Activated CD4-positive, CD25-positive, alpha-beta regulatory T cell treated with anti-CD3 and anti-CD28 coated beads, Interleukin-2, amount 50 U/mL, for 72 hours (primary cell): ENCODE measurements around the gene SAMD5.

Experiments
- DNase-seq: peaks from one replicate; pipeline ENCODE4 v3.0.0; 2021

SAMD5 gene

DNA sequence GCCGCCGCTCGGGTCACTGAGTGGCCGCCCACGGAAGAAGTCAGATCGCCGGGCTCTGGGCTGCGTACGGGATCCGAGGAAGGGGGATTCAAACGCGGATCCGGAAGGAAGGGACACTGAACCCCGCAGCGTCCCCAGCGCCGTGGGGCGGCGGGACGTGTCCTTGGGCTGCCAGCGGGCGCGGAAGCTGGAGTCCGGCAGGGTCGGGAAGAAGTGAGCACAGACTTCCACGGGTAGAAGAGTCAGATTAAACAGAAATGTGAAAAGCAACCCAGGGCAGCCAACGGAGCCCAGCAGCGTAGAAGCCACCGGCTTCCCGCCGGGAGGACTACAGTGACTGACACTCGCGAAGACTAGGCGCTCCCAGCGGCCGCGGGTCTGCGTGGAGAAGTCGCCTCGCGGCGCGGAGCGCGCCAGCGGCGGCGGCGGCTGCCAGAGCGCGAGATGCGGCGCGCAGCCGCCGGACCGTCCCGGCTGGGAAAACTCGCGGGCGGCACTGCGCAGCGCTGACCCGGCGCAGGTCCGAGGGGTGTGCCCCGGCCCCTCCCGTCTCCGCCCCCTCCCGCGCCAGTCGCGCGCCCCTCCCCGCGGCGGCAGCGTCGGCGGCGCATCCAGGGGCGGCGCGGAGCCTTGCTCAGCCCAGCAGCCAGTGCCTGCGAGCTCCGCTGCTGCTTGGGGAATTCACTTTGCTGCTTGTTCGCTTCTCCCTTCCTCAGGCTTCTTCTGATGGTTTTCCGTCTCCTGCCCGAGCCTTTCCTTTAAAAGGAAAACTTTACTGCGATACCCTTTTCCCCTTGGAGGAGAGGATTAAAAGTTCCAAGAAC is at the start of gene SAMD5:
SAMD5 (plus strand) TSS at position 649 of the 824 bp plus-strand sequence. CDS start 239 bp downstream, outside the sequence.
- no peak for DNase-seq

DNA sequence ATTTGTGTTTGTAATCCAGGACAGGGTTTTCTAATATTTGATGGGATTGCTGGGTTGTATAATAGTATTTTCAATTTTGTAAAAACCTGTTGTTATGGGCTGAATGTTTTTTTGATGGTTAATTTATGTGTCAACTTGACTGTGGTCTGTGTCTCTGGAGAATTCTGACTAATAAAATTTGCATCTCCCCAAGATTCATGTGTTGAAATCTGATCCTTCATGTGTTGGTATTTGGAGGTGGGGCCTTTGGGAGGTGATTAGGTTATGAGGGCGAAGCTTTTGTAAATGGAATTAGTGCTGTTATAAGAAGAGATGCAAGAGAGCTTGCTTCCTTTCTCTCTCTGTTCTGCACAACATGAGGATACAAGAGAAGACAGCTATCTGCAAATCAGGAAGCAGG is 48.7 kb upstream of the SAMD5 start:
- no peak for DNase-seq

DNA sequence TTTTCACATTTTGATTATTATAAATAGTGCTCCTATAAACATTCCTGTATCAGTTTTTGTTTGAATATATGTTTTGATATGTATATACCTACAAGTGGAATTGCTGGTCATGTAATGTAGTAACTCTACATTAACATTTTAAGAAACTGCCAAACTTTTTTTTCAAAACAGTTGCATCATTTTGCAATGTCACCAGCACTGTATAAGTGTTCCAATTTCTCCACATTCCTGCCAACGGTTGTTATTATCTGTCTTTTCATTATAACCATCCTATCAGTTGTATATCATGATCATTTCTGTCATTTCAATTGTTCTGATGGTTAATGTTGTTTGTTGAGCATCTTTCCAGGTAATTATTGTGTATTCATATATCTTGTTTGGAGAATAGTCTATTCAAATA is 44.8 kb upstream of the SAMD5 start:
- DNase-seq, result no peak

DNA sequence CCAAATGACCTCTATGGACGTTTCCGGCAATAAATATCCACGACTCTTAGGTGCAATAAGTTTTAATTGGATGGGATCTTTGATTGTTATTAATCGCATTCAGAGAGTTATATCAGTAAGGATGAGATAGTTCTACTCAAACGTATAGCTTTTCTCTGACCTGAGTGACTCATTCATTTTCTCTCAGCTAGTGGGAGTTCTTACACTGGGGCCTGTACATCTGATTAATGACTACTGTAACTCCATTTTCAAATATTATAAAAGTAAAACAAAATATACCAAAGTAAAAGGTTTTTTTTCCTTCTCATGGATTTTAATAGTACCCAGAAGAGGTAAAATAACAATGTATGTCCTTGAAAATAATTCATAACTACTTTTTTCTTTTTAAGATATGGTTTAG is 41.1 kb upstream of the SAMD5 start:
- no peak for DNase-seq

DNA sequence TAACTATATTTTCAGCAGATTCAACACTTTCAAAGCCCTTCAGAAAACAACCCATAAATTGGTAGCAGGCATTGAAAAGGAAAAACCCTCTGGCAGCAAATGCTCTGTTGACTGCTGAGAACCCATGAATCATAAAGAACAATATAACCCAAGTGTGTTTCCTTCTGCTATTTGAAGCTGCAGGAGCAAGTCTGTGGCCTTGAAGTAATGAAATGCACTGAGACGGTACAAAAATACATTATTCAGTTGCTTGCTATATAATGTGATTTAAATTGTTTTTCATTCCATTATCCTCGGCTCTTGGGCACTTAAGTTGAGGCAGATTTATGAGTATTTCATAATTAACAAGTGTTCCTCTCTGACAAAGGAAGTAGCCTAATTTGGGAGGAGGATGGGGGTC is 40.6 kb upstream of the SAMD5 start:
- DNase-seq, result no peak

DNA sequence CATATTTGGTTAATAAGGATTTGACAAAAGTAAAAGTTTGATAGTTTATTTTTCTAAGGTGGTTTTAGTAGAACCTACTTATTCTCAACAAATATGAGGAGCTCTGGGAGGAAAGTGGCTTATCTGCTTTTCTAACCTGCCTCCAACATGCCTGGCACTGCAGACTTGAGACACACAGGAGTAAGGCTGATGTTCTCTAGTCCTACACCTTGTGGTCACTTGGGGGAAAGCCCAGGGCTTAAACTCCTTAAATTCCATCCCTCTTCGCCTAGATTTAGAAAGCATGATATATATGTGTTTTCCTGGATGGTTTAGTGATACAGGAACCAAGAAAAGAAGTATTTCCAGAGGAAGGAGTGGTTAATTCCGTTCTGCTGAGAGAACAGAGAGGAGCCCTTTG is 39.9 kb upstream of the SAMD5 start:
- no peak for DNase-seq

DNA sequence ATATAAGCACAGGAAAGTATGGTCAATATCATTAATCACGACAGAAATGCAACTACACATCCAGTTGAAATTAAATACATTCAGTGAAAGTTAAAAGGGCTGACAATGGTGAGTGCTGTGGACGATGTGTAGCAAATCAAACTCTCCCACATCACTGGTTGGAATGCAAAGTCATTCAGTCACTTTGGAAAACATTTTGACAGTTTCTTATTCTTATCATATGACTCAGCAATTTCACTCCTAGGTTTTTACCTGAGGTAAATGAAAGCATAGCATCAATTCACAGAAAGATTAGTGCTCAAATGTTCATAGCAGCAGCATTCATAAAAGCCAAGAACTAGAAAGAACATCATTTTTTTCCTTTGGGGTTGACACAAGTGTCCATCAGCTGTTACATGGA is 28.6 kb upstream of the SAMD5 start:
- no peak for DNase-seq

DNA sequence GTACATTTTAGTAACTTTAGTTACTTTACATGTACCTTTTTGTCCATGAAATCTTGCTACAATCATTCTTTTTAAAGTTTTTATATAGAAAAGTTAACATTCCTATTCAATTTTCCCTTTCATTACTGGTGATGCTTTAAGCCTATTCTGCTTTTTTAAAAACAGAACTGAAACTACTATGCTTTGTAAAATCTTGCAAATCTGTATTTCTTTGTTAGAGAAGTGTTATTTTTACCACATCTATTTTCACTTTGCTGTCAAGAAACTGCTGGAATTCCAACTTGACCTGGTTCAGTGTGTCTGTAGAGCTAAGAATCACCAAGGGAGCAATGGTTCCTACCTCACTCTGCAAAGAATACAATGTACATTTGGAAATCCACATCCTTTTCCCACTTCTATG is 21.8 kb upstream of the SAMD5 start:
- DNase-seq, result no peak

DNA sequence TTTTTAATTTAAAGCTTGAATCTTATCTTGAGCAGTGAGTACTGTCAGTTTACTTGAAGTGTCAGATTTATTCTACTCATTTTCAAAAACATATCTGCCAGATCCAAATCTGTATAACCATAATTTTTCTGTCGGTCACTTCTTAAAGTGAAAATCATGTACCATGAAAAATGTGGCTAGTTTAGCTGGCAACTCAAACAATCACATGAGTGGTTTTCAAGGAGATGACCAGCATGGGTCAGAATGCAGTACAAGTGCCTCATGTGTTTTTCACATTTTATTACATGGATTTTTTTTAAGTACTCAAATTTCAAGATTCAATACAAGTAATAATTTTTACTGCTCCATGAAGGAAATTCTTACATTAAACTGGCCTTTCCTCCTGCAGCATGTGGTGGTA is 11.0 kb upstream of the SAMD5 start:
- no peak for DNase-seq

DNA sequence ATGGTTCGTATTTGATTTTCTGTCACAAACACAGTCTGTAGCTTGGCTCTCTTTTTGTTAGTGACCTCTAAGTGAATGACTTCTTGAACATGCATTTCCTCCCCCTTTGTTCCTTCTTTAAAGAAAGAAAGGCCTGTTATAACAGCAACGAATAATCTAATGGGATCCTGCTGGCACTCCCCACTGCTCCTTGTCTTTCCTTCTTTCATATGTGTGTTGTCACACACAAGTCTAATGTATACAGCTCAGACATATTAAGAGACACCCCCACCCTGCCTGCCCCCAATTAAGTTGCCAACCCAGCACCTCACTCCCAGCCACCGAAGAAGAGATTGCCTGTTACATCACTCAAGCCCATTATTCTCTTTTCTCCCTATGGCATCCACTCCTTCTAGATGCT is 4.9 kb upstream of the SAMD5 start:
- DNase-seq, result no peak

DNA sequence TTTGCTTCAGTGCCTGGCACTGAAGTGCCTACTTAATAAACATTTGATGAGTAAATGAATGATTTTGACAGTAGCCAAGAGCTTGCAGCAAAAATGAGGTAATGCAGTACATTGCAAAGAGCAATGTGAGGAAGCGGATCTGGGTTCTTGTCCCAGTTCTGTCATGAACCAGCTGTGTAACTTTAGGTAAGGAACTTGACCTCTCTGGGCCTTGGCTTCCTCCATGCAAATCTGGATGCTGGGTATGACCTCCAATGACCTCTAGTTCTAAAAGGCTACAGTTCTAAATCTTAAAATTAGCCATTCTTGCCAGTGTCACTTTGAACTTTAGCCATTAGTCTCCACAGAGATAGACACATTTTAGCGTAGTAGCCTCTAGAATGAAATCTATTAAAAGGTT is 3.6 kb upstream of the SAMD5 start:
- DNase-seq, result no peak

DNA sequence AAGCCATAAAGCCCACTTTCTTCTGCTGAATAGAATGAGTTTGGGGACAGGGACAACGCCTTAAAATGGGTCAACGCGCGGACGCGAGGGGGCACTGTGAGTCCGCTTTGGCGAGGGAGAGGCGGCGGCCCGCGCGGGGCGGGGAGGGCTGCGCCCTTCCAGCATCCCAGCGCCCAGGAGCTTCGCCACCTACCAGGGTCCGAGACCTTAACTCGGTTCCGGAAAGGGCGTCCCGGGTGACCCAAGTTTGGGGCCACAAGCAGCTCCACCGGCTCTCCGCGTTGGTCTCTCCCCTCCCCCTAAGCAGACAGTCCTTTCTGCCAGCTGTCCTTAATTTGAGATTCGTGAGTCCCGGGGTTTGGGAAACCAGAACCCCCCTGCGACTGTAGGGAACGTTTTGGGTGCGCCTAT is 1.8 kb upstream of the SAMD5 start:
- peak; percentile 52 for DNase-seq

DNA sequence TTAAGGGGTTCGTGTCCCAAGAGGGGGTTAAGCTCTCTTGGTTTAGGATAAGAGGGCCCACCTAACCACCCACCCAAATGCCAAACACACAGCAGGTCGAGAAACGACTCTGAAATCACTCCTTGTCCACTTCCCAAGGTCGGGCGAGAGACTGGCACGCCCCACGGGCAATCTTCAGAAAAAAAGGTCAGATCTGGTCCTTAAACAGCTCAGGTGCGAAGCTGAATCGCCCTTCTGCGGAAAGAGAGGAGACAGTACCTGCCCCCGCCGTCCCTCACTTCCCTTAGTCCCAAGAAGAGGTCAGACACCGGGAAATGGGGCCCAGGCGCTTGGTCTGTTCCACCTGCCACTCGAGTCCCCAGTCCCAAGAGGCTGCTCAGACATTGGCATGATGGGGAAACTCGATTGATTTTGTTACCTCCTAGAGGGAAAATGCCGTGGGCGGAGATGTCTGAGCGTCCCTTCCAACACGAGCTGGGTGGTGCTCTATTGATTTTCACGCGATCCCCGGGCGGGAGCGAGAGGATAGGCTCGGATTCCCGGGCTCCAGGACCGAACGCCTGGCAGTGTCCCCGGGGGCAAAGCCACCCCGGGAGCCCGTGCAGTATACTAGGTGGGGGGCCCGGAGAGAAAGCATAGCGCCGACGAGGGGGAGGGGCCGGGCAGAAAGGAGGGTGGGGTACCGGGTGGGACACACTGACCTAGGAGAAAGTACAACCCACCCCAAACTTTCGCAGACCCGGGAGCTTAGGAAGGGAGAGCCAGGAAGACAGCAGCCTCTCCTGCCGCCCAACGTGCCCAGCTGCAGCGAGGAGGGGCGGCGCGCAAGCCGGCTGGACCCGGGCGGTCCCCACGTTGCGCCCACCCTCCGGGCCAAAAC is 1.1 kb upstream of the SAMD5 start:
- DNase-seq, result no peak

DNA sequence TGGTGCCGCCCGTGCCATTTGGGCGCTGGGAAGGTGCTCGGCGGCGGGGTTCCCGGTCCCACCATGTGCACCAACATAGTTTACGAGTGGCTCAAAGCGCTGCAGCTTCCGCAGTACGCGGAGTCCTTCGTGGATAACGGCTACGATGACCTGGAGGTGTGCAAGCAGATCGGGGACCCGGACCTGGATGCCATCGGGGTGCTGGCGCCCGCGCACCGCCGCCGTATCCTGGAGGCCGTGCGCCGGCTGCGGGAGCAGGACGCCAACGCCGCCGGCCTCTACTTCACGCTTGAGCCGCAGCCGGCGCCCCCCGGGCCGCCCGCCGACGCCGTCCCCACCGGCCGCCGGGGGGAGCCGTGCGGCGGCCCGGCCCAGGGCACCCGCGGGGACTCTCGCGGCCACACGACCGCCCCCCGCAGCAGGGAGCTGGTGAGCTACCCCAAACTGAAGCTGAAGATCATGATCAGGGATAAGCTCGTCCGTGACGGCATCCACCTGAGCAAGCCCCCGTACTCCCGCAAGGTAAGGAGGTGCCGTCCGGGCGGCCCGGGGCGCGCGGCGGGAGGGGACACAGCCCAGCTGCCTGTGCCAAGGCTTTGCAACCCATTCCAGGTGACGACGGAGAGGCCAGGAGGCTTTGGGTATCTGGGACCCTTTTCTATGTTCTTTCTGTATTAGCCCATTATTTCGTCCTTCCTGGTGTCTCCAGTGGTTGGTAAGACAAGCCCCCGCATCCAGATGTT is 547 bp downstream of the SAMD5 start:
- DNase-seq, result no peak

DNA sequence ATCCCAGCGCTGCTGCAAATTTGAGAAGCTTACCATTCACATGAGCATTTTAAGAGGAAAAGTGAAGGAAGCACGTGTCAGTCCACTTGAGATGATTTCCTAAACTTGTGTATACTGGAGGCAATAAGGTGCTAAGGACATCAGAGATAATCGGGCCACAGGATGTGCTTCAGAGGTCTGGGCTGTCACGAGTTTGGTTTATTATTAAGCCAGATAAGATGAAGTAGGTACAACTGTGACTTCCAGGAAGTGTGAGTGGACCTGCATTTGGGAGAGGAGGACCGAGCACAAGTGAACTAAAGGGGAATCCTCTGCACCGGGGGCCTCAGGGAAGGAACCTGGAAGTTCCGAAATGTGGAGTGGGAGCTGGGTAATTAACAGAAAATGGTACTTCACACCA is 1.4 kb downstream of the SAMD5 start:
- no peak for DNase-seq

DNA sequence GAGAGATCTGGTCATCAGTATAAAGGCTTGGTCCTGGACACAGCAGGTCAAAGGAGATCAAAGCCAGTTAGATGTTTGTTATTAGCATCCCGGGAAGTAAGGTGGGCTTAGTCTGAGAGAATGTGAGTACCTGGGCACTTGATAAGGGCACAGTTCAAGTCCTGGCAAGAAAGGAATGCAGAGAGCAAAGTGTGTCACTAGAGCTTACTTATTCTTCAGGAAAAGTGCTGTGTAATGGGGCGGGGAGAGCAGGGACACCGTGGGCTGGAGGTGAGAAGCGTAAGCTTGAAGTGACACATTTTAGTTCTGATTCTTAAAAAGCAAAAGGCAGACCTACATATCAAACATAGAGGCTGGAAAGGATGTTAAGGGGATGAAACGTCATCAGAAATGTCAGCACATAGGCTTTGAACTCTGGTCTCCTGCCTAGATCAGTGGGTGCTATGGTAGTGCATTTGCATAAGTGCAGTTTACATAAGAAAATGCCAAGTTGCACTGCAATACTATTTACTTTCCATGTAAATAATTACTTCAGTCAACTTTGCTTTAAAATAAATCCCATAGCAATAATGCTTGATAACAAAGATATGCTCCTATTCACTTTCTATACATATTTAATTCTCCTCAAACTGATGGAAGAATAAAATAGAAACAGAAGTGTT is 2.6 kb downstream of the SAMD5 start:
- DNase-seq, result no peak

DNA sequence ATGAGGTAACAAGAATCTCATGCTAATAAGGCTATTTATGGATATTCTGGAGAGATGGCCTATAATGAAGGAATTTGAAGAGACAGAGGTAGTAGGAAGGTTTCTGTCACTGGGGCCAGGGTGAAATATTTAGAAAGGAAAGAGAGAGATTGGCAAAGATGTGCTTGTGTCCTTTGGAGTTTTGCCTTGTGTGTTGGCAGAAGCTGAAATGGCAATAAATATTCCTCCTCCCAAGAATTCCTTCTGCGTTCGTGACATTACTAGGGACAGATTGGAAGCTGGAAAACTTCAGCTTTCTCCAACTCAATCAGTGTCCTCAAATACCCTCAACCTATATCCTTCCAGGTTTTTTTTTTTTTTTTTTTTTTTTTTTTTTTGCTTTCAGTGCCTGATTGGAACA is 6.3 kb downstream of the SAMD5 start:
- no peak for DNase-seq

DNA sequence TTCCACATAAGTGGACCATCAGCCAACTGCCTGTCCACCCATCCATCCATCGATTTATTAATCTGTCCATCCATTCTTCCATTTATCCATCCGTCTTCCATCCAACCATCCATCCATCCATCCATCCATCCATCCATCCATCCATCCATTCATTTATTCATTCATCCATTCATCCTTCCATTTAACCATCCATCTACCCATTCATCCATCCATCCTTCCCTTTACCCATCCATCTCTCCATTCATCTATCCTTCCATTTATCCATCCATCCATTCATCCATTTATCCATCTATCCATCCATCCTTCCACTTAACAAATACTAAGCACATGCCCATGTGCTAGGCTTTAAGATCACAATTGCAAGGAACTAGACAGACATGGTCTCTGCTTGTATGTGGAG is 6.8 kb downstream of the SAMD5 start:
- DNase-seq, result no peak

DNA sequence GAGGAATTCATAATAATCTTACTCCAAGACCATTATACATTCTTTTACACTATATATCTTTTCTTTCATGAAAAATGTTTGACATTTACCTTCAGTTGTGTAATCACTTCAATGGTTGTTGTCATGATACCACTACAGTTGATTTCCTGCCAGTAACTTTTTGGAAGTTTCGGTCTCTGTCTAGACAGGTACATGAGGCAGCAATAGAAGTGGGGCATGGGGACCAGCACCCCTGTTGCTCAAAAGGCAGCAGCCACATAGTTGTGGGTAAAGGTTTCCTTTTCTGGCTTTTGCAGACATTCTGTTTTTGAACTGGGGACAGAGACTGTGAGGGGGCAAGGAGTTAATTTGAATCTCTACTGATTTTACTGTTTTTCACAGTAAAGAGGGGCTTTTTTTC is 14.1 kb downstream of the SAMD5 start:
- no peak for DNase-seq

DNA sequence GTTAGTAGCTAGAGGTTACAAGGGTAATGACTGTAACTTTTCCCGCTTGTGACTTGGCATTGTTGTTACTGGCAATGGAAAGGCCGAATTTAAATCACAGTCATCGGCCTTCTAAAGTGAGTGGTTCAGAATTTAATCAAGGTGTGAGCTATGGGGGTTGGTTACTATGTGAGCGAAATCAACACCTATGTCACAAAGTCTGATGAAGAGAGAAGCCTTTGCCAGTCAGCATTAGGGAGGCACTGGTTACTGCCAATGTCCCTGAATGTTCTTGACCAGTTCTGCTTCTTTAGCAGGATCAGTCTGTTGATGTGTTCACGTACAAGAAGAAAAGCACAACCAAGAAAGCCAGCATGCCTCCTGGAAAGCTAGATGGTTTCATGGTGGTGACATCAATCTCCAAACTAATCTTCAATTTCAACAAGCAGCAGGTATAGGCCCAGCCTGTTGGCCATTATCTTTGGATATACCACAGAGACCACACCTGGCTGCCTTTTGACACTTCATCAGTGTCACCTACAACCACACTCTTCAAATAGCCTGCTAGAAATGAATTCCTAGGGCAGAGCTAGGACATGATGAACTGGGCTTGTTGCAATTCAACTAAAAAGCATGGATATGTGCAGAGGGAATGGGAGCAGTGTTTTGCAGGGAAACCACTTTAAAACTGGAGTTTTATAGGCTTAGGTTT is 17.2 kb downstream of the SAMD5 start:
- DNase-seq, result no peak

DNA sequence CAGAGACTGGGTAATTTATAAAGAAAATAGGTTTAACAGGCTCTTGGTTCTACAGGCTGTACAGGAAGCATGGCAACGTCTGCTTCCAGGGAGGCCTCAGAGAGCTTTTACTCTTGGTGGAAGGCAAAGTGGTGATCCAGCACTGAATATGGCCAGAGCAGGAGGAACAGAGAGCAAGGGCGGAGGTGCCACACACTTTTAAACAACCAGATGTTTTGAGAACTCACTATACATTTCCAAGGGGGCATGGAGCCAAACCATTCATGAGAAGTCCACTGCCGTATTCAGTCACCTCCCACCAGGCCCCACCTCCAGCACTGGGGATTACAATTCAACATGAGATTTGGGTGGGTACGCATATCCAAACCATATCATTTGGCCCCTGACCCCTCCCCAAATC is 18.7 kb downstream of the SAMD5 start:
- DNase-seq, result no peak

DNA sequence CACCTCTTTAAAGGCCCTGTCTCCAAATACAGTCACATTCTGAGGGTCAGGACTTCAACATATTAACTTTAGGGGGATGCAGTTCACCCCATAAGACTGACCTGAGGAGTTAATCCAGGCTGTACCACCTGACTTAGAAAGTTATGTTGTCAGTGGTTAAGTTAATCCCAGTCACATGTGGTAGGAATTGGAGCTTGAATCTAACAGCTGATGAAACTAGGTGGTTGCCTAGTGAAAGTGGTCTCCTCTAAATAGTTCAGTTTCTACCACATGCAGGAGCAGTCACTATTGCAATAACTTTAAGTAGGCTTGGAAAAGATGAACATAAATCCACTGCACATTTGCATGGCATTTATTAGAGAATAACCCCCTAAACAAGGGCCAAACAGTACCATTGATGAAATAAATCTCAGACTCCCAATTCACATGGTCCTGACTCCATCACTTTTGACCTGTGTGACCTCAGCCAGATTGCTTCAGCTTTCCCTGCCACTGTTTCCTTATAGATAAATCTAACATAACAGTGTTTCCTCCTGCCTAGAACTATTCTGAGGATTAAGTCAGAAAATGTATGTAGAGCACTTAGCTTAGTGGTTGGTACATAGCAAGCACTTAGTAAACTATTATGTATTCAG is 20.1 kb downstream of the SAMD5 start:
- no peak for DNase-seq
